ENCODE data around the gene NNT.
"Not testable (repeated sequence)": the region's sequence is repeated elsewhere in the genome, so short reads cannot be mapped to it uniquely, and the experiment has no call there.

Gene NNT

GRCh38 chr5:43719783-43720182, 116.8 kb downstream of the NNT start:
- not testable (repeated sequence) for H4K12ac ChIP-seq (ENCODE audit: low read depth, low read length); H2BK12ac ChIP-seq (ENCODE audit: low read length); H3K23ac ChIP-seq (ENCODE audit: low read length); H2AFZ ChIP-seq (ENCODE audit: insufficient read depth, low read length, poor library complexity); H3K4me2 ChIP-seq (ENCODE audit: low read length); H3K18ac ChIP-seq (ENCODE audit: low read length); H3K4ac ChIP-seq (ENCODE audit: low read depth, low read length); H3K4me3 ChIP-seq (ENCODE audit: low read depth, low read length); H2BK120ac ChIP-seq (ENCODE audit: insufficient read depth, low read length, poor library complexity); H3K4me1 ChIP-seq (ENCODE audit: control insufficient read depth in 1 of 2, insufficient read depth in 2 of 2, low read length in 2 of 2); H3K27ac ChIP-seq (ENCODE audit: low read depth, low read length); H3K79me1 ChIP-seq (ENCODE audit: low read length); H2AK5ac ChIP-seq (ENCODE audit: low read length); H4K8ac ChIP-seq (ENCODE audit: low read depth, low read length); H3K9ac ChIP-seq (ENCODE audit: low read length); H4K91ac ChIP-seq (ENCODE audit: low read depth, low read length); H3K36me3 ChIP-seq (ENCODE audit: control insufficient read depth in 1 of 2, insufficient read depth in 2 of 2, low read length in 2 of 2); H3K9me3 ChIP-seq (ENCODE audit: insufficient read depth, low read depth, low read length); H2BK5ac ChIP-seq (ENCODE audit: low read depth, low read length, poor library complexity); H3K14ac ChIP-seq (ENCODE audit: low read length); DNase-seq; H3K27me3 ChIP-seq (ENCODE audit: insufficient read depth, low read length); H3K79me2 ChIP-seq (ENCODE audit: control insufficient read depth, insufficient read depth, low read length, poor library complexity)
- no CpG with 5 or more reads among the region's 3 CpGs for WGBS (ENCODE audit: extremely low coverage, insufficient coverage, insufficient read length)

GRCh38 chr5:43728581-43728980, 125.6 kb downstream of the NNT start:
- Histone ChIP-seq H3K27me3 (ENCODE audit: insufficient read depth, low read length) (no peaks in the 10 kb centered on the region), H3K79me2 (ENCODE audit: control insufficient read depth, insufficient read depth, low read length, poor library complexity) (no peaks in the 10 kb centered on the region), H2AK5ac (ENCODE audit: low read length) (no peak overlapping the region), H4K8ac (ENCODE audit: low read depth, low read length) (no peak overlapping the region), H2BK120ac (ENCODE audit: insufficient read depth, low read length, poor library complexity) (no peak overlapping the region), H3K36me3 (ENCODE audit: control insufficient read depth in 1 of 2, insufficient read depth in 2 of 2, low read length in 2 of 2) (no peaks in the 10 kb centered on the region), H4K91ac (ENCODE audit: low read depth, low read length) (no peak overlapping the region), H3K14ac (ENCODE audit: low read length) (no peak overlapping the region), H2BK12ac (ENCODE audit: low read length) (no peak overlapping the region), H3K4me3 (ENCODE audit: low read depth, low read length) (no peak overlapping the region), H3K4me2 (ENCODE audit: low read length) (no peak overlapping the region), H3K4ac (ENCODE audit: low read depth, low read length) (no peak overlapping the region), H2BK5ac (ENCODE audit: low read depth, low read length, poor library complexity) (no peak overlapping the region), H3K9me3 (ENCODE audit: insufficient read depth, low read depth, low read length) (no peaks in the 10 kb centered on the region), H3K9ac (ENCODE audit: low read length) (no peak overlapping the region), H3K23ac (ENCODE audit: low read length) (no peak overlapping the region), H2AFZ (ENCODE audit: insufficient read depth, low read length, poor library complexity) (no peak overlapping the region), H4K12ac (ENCODE audit: low read depth, low read length) (no peak overlapping the region), H3K79me1 (ENCODE audit: low read length) (no peaks in the 10 kb centered on the region), H3K27ac (ENCODE audit: low read depth, low read length) (no peak overlapping the region), H3K18ac (ENCODE audit: low read length) (no peak overlapping the region), H3K4me1 (ENCODE audit: control insufficient read depth in 1 of 2, insufficient read depth in 2 of 2, low read length in 2 of 2) (no peaks in the 10 kb centered on the region)
- WGBS (ENCODE audit: extremely low coverage, insufficient coverage, insufficient read length) = no CpG with 5 or more reads among the region's 3 CpGs
- no peak for DNase-seq

GRCh38 chr5:43729846-43730478, 127.0 kb downstream of the NNT start:
- no peak overlapping the region for H3K4me2 ChIP-seq (ENCODE audit: low read length)
- H3K27me3 ChIP-seq (ENCODE audit: insufficient read depth, low read length) = no peaks in the 10 kb centered on the region
- no CpG with 5 or more reads among the region's 2 CpGs for WGBS (ENCODE audit: extremely low coverage, insufficient coverage, insufficient read length)
- no peak overlapping the region for H3K4ac ChIP-seq (ENCODE audit: low read depth, low read length)
- H4K8ac ChIP-seq (ENCODE audit: low read depth, low read length) = no peak overlapping the region
- H3K23ac ChIP-seq (ENCODE audit: low read length) = no peak overlapping the region
- no peak overlapping the region for H3K18ac ChIP-seq (ENCODE audit: low read length)
- no peak overlapping the region for H4K91ac ChIP-seq (ENCODE audit: low read depth, low read length)
- H2AFZ ChIP-seq (ENCODE audit: insufficient read depth, low read length, poor library complexity) = no peak overlapping the region
- no peaks in the 10 kb centered on the region for H3K4me1 ChIP-seq (ENCODE audit: control insufficient read depth in 1 of 2, insufficient read depth in 2 of 2, low read length in 2 of 2)
- H4K12ac ChIP-seq (ENCODE audit: low read depth, low read length) = no peak overlapping the region
- no peaks in the 10 kb centered on the region for H3K79me2 ChIP-seq (ENCODE audit: control insufficient read depth, insufficient read depth, low read length, poor library complexity)
- no peaks in the 10 kb centered on the region for H3K79me1 ChIP-seq (ENCODE audit: low read length)
- no peak overlapping the region for H2BK120ac ChIP-seq (ENCODE audit: insufficient read depth, low read length, poor library complexity)
- H2AK5ac ChIP-seq (ENCODE audit: low read length) = no peak overlapping the region
- H3K9me3 ChIP-seq (ENCODE audit: insufficient read depth, low read depth, low read length) = no peaks in the 10 kb centered on the region
- no peak overlapping the region for H3K14ac ChIP-seq (ENCODE audit: low read length)
- no peak overlapping the region for H3K9ac ChIP-seq (ENCODE audit: low read length)
- no peak overlapping the region for H2BK12ac ChIP-seq (ENCODE audit: low read length)
- H3K36me3 ChIP-seq (ENCODE audit: control insufficient read depth in 1 of 2, insufficient read depth in 2 of 2, low read length in 2 of 2) = no peaks in the 10 kb centered on the region
- DNase-seq = peak in 1 of 2 donors; percentile 55
- no peak overlapping the region for H2BK5ac ChIP-seq (ENCODE audit: low read depth, low read length, poor library complexity)
- no peak overlapping the region for H3K4me3 ChIP-seq (ENCODE audit: low read depth, low read length)
- no peak overlapping the region for H3K27ac ChIP-seq (ENCODE audit: low read depth, low read length)

- H3K9me3 ChIP-seq (ENCODE audit: insufficient read depth, low read depth, low read length) = no peaks in the 10 kb centered on the region
- H2AFZ ChIP-seq (ENCODE audit: insufficient read depth, low read length, poor library complexity) = no peak overlapping the region
- H3K4me3 ChIP-seq (ENCODE audit: low read depth, low read length) = no peak overlapping the region
- no peak for DNase-seq
- no peak overlapping the region for H2BK5ac ChIP-seq (ENCODE audit: low read depth, low read length, poor library complexity)
- H4K8ac ChIP-seq (ENCODE audit: low read depth, low read length) = no peak overlapping the region
- no peaks in the 10 kb centered on the region for H3K27me3 ChIP-seq (ENCODE audit: insufficient read depth, low read length)
- no peak overlapping the region for H3K18ac ChIP-seq (ENCODE audit: low read length)
- H3K4me1 ChIP-seq (ENCODE audit: control insufficient read depth in 1 of 2, insufficient read depth in 2 of 2, low read length in 2 of 2) = no peaks in the 10 kb centered on the region
- H3K36me3 ChIP-seq (ENCODE audit: control insufficient read depth in 1 of 2, insufficient read depth in 2 of 2, low read length in 2 of 2) = no peaks in the 10 kb centered on the region
- no peak overlapping the region for H3K4me2 ChIP-seq (ENCODE audit: low read length)
- no peak overlapping the region for H3K9ac ChIP-seq (ENCODE audit: low read length)
- H3K79me2 ChIP-seq (ENCODE audit: control insufficient read depth, insufficient read depth, low read length, poor library complexity) = no peaks in the 10 kb centered on the region
- H2BK120ac ChIP-seq (ENCODE audit: insufficient read depth, low read length, poor library complexity) = no peak overlapping the region
- no peak overlapping the region for H2AK5ac ChIP-seq (ENCODE audit: low read length)
- no peak overlapping the region for H4K91ac ChIP-seq (ENCODE audit: low read depth, low read length)
- H3K14ac ChIP-seq (ENCODE audit: low read length) = no peak overlapping the region
- H3K27ac ChIP-seq (ENCODE audit: low read depth, low read length) = no peak overlapping the region
- H4K12ac ChIP-seq (ENCODE audit: low read depth, low read length) = no peak overlapping the region
- H3K23ac ChIP-seq (ENCODE audit: low read length) = no peak overlapping the region
- WGBS (ENCODE audit: extremely low coverage, insufficient coverage, insufficient read length) = no CpG with 5 or more reads among the region's 2 CpGs
- H3K4ac ChIP-seq (ENCODE audit: low read depth, low read length) = no peak overlapping the region
- H3K79me1 ChIP-seq (ENCODE audit: low read length) = no peaks in the 10 kb centered on the region
- no peak overlapping the region for H2BK12ac ChIP-seq (ENCODE audit: low read length)
These were observed 127.9 kb downstream of the NNT start for GRCh38 chr5:43730832-43731342.

All from trophoblast cell (in vitro differentiated cells and primary cell).